Brain microvascular endothelial cell (primary cell): ENCODE results near the gene INSR.
"Not testable (repeated sequence)": the region's sequence is repeated elsewhere in the genome, so short reads cannot be mapped to it uniquely, and the experiment has no call there.

Experiments used
- DNase-seq: peaks from one replicate; pipeline ENCODE4 v3.0.0-alpha.2; 2020
- H3K27ac ChIP-seq: fragments of 250-450 bp; sonication (Bioruptor Pico); 2 replicates; pipeline ENCODE4 v1.5.1; 2020; ENCODE audit warnings: mild to moderate bottlenecking, moderate library complexity
- H3K27me3 ChIP-seq: fragments of 250-450 bp; sonication (Bioruptor Pico); replicated peaks from 2 replicates; pipeline ENCODE4 v1.5.1; 2020; ENCODE audit warnings: mild to moderate bottlenecking
- H3K36me3 ChIP-seq: fragments of 250-450 bp; sonication (Bioruptor Pico); replicated peaks from 2 replicates; pipeline ENCODE4 v1.5.1; 2020; ENCODE audit warnings: mild to moderate bottlenecking
- H3K4me3 ChIP-seq: 2 replicates; pipeline ENCODE4 v1.5.1; 2011; ENCODE audit warnings: low read depth, mild to moderate bottlenecking, control low read depth, low read length, moderate library complexity
- in situ Hi-C: cut with HindIII; loops from 2 replicates; pipeline ENCODE4 v1.10.0; 2017; ENCODE audit warnings: low sequenced_read_pairs, low pct_ligation_motif_present
- TF ChIP-seq, protein P1 (sequence below): IDR thresholded peaks from 2 replicates; pipeline ENCODE4 v1.5.1; 2011; ENCODE audit warnings: low read depth, mild to moderate bottlenecking, moderate library complexity, low read length, control low read depth, inconsistent platforms; ENCODE audit errors: missing control alignments

INSR gene

DNA sequence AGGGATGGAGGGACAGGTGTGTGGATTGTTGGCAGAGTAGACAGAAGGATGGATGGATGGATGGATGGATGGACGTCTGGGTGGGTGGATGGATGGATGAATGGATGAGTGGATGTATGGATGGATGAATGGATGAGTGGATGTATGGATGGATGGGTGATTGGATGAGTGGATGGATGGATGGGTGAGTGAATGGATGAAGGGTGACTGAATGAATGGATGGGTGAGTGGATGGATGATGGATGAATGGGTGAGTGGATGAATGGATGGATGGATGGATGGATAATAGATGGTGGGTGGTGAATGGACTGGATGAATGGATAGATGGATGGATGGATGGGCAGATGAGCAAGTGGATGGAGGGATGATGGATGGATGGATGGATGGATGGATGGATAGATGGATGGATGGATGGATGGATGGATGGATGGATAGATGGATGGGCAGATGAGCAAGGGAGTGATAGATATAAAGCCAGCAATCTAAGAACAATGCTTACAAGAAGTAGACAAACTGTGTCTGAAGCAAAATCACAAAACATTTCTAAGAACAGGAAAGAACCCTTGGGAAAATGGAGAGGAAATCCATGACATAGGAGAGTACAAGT, 65.2 kb downstream of the INSR start:
- H3K4me3 ChIP-seq = no peak overlapping the region
- H3K27ac ChIP-seq = no peak overlapping the region
- no peaks in the 10 kb centered on the region for H3K36me3 ChIP-seq
- H3K27me3 ChIP-seq = no peaks in the 10 kb centered on the region
- DNase-seq = no peak
- in situ Hi-C loops = no loop called here
- TF ChIP-seq, protein P1, sequence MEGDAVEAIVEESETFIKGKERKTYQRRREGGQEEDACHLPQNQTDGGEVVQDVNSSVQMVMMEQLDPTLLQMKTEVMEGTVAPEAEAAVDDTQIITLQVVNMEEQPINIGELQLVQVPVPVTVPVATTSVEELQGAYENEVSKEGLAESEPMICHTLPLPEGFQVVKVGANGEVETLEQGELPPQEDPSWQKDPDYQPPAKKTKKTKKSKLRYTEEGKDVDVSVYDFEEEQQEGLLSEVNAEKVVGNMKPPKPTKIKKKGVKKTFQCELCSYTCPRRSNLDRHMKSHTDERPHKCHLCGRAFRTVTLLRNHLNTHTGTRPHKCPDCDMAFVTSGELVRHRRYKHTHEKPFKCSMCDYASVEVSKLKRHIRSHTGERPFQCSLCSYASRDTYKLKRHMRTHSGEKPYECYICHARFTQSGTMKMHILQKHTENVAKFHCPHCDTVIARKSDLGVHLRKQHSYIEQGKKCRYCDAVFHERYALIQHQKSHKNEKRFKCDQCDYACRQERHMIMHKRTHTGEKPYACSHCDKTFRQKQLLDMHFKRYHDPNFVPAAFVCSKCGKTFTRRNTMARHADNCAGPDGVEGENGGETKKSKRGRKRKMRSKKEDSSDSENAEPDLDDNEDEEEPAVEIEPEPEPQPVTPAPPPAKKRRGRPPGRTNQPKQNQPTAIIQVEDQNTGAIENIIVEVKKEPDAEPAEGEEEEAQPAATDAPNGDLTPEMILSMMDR = no peak

DNA sequence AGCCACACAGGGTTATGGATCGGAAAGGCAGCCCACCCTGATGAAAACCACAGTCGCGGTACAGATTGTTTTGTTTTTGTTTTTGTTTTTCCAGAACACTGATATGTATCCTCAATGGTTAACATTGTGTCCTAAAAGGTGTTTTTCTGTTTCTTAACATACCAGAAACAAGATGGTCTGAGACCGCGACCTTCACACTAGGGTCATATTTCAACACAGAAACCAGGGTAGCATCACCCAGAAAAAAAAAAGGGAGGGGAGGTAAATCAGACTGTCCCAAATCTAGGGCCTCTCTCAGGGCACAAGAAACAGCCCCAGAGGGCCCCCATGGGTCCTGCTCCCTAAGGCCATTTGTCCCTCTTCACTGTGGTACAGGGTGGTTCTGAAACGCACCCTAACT, 66.5 kb downstream of the INSR start:
- TF ChIP-seq, protein P1 = no peak
- no peak overlapping the region for H3K27ac ChIP-seq
- no peaks in the 10 kb centered on the region for H3K27me3 ChIP-seq
- H3K36me3 ChIP-seq = no peaks in the 10 kb centered on the region
- no peak for DNase-seq
- in situ Hi-C loops = no loop called here
- H3K4me3 ChIP-seq = no peak overlapping the region

DNA sequence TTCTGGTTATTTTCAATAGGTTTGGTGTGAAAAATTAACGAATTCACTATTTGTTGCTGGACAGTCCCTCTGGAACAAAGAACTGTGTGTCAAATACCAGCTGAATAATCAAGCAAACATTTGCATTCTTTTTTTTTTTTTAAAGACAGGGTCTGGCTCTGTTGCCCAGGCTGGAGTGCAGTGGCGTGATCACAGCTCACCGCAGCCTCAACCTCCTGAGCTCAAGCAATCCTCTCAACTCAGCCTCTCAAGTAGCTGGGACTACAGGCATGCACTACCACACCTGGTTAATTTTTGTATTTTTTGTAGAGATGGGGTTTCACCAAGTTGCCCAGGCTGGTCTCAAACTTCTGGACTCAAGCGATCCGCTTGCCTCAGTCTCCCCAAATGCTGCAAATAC, 67.1 kb downstream of the INSR start:
- H3K27me3 ChIP-seq, DNase-seq, H3K36me3 ChIP-seq, in situ Hi-C loops, H3K4me3 ChIP-seq, H3K27ac ChIP-seq: not testable (repeated sequence)

DNA sequence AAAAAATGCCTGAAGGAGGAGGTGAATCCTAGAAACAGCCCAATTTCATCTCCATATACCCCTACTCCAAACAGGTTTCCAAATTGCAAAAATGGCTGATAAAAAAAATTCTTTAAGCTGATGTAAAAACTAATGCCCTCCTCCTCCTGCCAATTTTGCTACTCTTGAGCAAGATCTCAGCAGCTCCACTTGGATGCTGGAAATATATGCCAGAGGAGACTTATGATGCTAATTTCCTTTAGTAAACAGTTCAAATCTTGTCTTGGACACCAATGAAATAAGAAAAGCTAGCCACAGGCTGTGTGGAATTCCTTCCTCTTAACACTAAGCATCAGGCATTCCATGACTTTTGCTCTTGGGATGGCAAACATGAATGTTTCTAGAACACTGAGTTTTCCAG, 67.5 kb downstream of the INSR start:
- no peaks in the 10 kb centered on the region for H3K27me3 ChIP-seq
- TF ChIP-seq, protein P1 = no peak
- in situ Hi-C loops = no loop called here
- H3K36me3 ChIP-seq = no peaks in the 10 kb centered on the region
- no peak for DNase-seq
- no peak overlapping the region for H3K27ac ChIP-seq
- no peak overlapping the region for H3K4me3 ChIP-seq

DNA sequence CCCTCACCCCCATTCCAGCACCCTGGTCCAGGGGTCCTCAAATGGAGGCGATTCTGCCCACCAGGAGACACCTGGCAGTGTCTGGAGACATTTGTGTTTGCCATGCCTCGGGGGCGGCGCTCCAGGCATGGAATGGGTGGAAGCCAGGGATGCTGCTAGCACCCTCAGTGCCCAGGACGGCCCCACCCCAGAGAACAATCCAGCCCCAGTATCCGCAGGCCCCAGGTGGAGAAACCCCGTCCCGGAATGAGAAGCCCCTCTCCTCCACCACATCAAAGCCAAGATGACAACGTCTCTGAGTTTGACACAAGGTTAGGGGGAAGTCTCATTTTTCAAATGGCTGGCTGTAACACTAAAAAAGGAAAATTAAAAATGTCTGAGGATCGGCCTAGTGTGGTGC, 68.5 kb downstream of the INSR start:
- no peak for DNase-seq
- in situ Hi-C loops = no loop called here
- TF ChIP-seq, protein P1 = no peak
- Histone ChIP-seq H3K27ac (no peak overlapping the region), H3K4me3 (no peak overlapping the region), H3K27me3 (no peaks in the 10 kb centered on the region), H3K36me3 (no peaks in the 10 kb centered on the region)

DNA sequence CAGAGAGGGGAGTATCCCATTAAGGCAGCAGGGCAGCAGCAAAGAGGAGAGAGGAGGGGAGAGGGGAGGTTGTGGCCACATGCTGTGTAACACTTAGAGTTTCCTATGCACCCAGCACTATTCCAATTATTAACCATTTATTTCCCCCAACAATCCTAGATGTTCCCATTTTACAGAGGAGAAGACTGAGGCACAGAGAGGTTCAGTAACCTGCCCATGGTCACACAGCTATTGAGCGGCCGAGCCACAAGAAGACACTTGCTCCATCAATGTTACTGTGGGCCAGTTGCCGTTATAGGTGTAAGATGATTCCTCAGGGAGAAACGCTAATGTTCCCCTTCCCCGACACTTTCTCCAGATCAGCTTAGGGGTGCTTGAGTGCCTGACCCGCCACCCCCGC, 69.2 kb downstream of the INSR start:
- DNase-seq = no peak
- Histone ChIP-seq H3K36me3 (no peaks in the 10 kb centered on the region), H3K27ac (no peak overlapping the region), H3K27me3 (no peaks in the 10 kb centered on the region), H3K4me3 (no peak overlapping the region)
- in situ Hi-C loops = no loop called here
- TF ChIP-seq, protein P1 = no peak
